Lung microvascular endothelial cell (primary cell): Measurements from ENCODE around the gene C17orf50. TPM values are rescaled to one million over a fixed set of nuclear protein-coding genes. Genes with fewer than 3 reads are reported as not detected.

ENCODE experiments used
- DNase-seq, 2 donors: peaks; one replicate each; pipeline versions ENCODE4 v3.0.0 to v3.0.0-alpha.2; 2010; ENCODE audit warnings: low read depth in 2 of 2
- total RNA-seq: library from RNA; depleted of rRNA; stranded (reverse); fragments of >200 nt; gene quantifications from 2 replicates; pipeline ENCODE4 v1.2.1, GENCODE V29; 2014

The C17orf50 gene
- total RNA-seq, 1 donor from 2014 or later: not detected

DNA sequence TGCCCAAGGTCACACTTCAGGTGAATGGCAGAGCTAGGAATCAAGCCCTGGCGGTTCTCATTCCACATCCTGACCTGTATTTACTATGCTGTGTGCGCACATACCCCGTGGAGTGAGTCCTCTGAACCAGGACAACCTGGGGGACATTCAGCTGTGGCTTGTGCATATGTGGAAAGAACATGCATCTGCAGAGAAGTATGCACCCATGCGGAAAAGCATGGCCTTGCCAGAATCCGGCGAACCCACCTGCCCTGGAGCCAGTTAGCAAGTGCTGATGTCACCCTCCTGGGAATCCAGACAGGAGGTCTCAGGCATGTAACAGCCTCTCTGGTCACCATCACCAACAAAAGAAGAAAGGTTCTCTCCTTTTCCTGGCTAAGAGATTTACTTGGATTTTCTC, 27.3 kb upstream of the C17orf50 start:
- DNase-seq: no peak

DNA sequence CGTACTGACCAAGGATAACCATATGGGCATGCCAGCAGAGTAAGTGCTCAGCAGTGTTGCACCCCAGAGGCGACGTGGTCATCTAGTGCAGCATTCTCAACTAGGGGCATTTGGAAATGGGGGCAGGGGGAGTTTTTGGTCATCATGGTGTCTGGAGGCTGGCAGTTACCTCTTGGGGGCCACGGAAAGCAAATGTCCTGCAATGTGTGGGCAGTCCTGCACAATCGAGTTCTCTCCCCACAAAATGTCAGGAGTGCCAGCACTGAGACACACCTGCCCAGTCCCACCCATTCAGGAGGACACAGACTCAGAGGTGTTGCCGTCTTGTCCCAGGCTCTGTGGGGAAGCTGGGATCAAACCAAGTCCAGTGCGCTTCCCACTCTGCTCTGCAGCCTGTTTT, 26.3 kb upstream of the C17orf50 start:
- DNase-seq: no peak

DNA sequence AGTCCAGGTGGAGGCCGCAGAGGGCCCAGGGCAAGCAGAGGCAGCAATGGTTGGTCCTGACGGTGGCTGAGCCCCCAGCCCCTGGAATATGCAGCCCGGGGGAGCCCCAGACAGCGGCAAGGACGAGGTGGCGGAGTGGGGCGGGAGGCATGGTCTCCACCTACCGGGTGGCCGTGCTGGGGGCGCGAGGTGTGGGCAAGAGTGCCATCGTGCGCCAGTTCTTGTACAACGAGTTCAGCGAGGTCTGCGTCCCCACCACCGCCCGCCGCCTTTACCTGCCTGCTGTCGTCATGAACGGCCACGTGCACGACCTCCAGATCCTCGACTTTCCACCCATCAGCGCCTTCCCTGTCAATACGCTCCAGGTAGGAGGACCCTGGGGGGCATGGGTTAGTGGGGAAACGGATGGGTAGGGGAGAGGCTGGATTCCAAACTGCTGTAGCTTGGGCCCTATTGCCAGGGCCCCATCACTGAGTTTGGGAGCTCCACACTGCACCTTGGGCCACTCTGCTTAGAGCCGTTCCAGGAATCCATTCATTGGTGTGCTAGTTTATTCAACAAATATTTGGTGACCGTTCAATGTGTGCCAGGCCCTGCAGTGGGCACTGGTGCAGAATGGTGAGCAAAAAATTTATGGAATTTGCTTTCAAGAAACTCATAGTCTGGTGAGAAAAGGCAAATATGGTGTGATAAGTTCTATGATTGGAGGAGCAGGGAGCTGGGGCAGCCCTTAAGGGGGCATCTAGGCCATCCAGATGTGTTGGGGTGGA, 25.5 kb upstream of the C17orf50 start:
- DNase-seq: no peak

DNA sequence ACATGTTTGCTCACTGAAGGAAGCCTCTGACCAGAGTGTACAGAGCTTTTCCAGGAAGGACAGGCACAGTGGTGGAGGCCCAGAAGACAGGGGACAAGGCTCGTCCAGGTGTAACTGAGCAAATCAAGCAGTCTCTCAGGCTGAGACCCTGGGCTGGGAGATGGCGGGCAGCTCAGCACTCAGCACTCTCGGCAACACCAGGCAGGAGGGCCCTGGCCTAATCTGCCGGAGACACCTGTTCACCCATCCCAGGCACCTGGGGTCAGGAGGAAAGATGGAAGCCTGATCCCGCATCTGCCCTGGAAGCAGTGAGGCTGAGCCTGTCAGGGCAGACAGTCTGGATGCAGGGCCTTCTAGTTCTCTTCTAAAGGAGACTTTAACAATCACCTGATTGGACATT, 24.5 kb upstream of the C17orf50 start:
- DNase-seq: no peak

DNA sequence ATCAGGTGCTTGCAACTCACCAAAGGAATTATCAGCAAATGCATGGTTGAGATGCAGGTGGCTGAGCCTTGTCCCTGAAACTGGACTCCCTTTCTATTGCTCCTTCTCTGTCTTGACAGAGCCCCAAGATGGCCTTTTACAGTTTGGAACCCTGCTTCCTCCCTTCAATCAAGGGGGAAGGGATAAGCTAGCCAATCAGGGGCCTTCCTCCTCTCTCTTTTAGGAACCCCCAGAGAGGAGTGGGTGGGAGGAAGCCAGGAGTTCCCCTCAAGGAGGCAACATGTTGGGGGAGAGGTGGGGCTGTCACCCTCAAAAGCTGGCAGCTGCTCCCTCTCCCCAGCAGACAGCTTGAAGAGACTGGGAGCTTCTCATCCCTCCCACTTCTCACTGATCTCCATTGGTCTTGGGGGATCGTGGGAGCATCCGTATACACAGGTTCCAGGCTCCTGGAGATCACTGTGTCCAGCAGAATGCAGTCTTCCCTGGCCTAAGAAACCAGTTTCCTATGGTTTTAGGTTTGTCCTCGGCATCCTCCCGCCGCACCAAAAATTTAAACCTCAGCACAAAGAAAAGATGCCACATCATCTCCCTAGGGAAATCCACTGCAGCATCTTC, 22.1 kb upstream of the C17orf50 start:
- DNase-seq: no peak

DNA sequence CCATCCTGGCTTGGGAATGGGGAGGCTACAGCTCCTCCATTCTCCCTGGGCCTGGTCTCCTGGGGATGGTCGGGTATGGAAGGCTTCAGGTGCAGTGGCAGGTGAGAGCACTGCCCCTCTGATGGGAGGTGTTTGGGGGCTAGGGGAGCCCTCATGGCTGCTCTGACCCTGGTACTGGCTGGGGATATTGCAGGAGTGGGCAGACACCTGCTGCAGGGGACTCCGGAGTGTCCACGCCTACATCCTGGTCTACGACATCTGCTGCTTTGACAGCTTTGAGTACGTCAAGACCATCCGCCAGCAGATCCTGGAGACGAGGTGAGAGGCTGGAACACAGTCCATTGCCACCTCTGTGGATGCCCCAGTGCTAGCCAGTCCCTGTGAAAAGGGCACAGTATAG, 20.5 kb upstream of the C17orf50 start:
- DNase-seq: no peak

DNA sequence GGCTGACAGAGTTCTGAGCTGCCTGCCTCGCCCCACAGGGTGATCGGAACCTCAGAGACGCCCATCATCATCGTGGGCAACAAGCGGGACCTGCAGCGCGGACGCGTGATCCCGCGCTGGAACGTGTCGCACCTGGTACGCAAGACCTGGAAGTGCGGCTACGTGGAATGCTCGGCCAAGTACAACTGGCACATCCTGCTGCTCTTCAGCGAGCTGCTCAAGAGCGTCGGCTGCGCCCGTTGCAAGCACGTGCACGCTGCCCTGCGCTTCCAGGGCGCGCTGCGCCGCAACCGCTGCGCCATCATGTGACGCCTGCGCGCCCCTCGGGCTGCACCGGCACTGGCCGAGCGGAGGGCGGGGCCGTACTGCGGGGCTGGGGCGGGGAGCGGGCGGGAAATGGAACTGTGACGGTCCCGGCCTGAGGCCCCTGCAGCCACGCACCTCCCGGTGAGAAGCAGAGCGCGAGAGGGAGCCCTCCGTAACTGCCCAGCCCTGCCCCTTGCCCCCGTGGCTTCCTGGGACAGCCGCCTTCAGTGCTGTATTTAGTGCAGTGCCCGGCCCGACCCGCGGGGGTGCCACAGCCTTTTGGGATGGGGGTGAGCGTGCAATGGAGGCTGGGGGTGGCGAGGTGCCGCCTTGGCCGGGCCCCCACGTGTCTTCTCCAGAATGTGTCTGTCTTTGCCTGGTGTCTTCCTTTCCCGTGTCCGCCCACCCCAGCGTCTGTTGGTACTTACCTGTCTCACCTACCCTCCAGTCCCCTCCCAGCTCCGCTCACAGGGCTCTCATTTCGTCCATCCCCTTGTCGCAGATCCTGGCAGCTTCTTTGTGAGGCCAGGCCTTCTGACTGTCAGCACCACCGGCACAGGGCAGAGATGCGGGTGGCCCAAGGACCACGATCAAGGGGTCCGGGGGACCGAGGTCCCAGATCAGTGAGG, 19.4 kb upstream of the C17orf50 start:
- DNase-seq: no peak

DNA sequence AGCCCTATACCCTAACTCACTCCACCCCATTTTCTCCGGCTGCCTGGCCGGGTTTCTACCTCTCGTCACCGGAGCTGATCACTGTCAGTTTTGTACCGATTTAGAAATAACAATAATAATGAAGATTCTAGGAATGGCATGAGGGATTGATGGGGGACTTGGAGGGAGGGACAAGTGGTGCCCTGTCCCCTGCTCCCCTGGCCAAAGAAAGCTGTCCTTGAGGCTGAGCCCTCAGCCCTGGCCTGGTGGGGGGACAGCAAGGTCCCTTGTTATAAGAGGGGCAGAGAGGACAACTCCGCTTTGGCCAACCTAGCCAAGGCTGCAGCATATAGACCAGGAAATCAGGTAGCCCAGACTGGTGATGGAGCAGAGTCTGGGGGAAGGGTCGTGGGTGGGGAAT, 18.2 kb upstream of the C17orf50 start:
- no peak for DNase-seq

DNA sequence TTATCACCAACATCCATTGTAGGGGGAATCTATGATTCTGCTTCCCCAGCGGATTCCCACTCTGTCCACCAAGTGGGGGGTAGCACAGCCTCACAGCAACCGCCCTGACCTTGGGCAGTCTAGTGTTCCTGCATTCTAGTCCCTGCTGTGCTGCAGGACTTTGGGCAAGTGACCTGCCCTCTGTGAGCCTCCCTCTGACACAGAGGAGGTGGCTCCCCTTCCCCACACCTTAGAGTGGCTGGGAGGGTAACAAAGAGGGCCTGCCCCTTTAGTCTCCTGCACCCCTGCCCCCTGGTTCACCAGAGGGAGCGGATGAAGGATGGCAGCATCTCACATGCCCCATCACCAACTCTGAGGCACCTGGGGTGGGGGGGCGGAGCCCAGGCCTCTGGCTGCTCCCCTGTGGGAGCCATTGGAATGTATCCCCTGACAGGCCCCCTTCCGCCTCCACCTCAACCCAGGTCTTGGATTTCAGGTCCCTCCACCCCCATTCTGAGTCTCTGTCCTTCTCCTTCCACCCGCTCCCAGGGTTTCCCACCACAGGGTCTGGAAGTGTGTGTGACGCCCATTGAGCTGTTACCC, 17.7 kb upstream of the C17orf50 start:
- DNase-seq: no peak

DNA sequence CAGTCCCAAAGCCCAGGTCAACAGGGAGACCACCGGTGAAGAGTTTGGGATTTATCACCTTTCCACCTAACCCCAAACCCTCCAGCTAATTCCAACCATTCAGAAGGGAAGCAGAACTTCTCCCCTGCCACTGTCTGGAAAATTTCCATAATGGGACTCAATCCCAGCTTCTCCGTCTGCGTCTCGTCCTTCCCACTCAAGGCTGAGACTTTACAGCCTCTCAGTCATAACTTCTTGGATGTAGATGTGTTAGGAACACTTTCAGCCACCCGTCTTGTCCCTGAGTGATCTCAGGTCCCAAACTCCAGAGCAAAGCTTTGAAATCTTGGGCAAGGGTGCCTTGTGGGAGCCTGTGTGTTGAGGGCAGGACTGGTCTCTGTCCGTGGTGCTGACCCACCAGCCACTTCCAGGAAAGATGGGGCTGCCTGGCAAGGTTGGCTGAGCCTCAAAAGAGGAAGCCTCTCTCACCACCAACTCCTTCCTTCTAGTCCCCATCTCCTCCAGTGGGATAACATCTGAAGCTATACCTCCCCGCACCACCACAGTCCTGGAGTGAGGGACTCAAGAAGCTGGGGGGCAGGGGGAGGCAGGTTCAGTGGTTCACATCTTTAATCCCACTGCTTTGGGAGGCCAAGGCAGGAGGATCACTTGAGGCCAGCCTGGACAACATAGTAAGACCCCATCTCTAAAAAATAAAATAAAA, 16.9 kb upstream of the C17orf50 start:
- DNase-seq: peak; percentile 50 to 54

DNA sequence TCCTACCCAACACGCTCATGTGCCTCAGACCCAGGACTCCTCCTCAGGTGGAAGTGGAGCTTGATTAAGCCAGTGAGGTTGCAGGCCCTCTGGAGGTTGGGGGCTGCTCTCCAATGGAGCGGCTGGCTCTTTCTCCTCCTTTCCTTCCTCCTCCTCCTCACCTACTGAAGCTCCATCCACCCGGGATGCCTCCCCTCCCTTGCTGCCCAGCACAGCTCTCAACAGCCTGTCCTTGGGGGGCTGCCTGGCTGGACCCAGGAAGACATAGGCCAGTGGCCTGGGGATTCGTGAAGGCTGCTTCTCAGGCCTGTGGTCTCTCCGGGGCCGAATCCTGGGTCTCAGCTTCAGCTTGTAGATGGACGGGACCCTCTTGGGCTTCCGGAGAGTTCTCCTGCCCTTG, 15.9 kb upstream of the C17orf50 start:
- DNase-seq: no peak

DNA sequence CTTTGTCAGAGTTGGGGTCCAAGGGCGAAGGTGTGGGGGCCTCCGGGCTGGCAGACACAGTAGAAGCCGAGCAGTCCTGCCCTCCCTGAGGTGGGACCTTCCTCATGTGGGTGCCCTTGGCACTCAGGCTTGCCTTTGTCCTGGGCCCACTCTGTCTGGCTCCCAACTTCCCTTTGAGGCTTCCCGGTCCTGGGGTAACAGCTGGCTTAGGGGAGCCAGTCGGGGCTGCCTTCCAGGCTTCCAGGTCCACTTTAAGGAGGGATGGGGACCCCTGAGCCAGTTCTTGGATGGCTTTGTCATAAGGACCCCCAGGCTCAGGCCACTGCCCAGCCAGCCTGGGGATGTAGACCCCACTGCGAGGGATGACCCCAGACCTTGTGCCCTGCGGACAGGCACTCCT, 15.4 kb upstream of the C17orf50 start:
- no peak for DNase-seq

DNA sequence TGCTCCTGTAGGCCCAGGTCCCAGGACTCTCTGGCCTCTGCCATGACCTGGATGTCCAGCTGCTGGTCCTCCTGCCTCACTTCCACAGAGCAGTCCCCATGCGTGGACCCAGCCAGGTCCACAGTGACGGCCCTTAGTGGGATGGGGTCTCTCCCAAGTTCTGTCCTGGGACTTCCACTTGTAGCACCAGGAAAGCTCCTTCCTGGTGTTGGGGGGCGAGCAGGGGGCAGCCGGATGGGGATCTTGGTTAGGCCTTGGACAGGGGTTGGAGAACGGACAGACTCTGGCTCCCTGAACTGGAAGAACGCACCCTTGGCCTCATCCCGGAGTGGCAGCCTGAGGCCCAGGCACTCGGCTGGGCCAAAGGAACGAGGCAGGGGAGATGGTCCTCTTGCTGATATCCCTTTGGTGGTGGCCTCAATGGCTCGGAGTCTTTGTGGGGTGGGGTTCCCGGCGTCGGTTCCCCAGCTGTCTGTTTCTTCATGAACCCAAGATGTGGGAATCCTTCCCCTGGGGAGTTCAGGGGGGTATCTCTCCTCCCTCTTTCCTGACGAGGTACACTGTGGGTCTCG, 14.9 kb upstream of the C17orf50 start:
- DNase-seq: no peak

DNA sequence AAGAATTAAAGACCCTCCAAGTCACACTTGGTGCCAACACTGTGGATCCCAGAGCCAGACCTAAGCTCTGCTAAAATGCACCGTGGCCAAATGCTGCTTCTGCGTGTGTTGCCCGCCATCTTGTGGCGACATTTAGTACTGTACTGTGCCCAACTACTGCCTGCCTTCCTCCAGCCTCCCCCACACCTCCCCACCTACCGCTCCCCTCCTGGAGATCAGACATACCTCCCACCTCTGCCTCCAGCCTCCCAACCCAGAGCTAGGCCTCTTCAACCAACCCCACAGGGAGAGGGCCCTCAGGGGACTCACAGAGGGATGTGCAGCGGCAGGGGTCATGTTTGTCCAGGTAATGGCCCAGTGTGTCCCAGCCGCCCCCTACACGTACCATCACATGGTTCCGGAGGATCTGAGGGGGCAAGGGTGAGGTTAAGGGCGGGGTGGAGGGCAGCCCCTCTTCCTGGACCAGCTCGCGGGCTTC, 13.1 kb upstream of the C17orf50 start:
- peak; percentile 83 to 89 for DNase-seq

DNA sequence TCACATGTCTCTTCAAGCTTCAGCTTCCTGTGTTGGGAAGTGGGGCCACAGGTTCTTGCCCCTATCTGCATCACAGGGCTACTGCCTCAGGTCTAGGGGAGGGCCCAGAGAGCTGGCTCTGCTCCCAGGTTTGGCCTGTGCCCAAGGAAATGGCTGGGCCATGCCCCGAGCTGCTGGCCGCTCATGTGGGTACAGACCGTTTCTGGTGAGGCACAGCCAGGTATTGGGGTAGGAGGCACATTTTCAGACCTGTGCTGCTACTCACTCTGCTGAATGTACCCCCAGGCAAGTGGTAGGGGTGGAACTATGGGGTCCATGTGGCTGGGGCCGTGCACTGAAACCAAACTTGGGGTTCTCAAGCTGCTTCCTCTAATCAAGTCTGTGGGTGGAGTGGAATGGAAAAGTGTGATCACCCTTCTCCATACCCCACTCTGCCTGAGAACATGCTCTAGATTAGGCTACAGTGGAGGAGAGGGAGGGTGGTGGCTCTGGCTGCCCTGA, 12.3 kb upstream of the C17orf50 start:
- peak in 1 of 2 donors; percentile 26 for DNase-seq

DNA sequence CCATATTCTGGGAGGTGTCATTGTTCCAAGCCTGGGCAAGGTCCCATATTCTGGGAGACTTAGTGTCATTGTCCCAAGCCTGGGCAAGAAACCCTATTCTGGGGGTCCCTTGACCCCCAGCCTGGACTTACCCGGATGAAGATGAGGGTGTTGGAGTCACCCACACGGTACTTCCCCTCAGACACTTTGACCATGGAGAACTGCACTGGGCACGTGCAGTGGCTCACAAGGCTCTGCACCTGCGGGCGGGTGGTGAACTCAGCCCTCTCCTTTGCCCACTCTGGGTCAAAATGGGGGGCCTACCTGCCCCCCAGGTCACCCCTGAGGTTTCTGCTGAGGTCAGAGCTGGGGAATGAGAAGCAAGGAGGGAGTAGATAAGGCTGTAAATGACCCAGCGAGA, 11.7 kb upstream of the C17orf50 start:
- no peak for DNase-seq

DNA sequence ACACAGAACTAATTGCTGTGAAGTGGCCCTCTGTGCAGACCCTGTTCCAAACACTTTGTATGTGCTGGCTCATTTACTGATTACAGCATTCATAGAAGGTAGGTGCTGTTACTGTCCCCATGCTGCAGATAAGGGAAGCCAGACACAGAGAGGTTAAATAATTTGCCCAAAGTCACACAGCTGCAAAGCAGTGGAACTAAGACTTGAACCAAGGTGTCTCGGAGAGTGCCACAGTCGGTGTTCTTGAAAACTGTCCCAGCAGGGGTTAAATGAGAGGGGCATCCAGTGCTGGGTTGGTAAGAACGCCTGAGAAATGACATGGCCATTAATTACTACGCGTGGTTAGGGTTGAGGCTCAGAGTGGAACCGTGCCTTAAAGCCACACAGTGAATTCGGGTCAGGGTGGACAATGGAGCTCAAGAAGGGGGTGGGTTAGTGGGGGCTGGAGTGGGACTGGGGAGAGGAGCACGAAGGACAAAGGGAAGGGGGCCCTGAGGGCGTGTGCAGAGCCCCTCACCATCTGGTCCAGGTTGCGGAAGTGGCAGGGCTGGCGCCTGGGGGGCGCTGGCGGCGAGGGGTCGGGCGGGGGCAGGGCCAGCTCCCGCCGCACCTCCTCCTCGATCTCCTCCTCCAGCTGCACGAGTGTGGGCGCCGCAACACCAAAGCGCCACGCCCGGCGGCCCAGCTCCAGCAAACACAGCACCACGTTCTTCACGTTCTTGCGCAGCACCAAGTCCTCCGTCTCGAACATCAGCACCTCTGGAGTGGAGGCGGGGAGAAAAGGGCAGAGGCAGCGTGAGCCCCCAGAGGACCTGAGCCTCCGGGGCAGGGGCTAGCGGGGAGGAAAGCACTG, 10.9 kb upstream of the C17orf50 start:
- no peak for DNase-seq

DNA sequence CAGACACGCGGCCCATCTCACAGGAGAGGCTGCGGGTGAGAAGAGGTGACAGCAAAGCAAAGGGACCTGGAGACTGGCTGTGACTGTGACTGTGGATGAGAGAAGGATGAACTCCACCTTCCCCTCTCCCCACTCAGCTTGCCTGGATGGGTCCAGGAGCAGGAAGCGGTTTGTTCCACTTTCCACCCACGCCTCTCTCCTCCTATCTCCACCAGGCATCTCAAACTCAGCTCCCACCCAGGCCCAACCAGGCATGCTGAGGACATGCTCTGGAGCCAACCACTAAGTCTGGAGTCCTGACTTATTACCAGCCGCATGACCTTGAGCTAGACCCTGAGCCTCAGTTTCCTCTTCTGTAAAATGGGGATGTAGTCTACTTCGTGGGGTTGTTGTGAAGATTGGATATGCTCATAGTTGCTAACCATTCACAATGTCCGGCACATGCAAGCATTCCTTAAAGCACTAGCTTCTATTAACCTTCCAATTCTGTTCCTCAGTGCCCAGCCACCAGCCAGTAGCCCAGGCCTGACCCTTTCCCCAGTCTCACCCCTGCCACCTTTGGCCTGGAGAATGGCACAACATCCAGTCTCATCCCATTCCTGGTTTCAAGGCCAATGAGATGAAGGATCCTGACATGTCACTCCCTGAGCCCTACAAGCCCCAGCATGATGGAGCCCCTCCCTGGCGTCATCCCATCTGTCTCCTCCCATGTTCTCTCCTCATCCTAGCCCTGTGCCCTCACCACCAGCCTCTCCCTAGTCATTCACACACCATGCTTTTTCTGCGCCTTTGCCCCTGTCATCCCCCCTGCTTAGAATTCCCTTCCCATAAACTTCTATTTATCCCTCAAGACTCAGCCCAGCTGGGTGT, 9.9 kb upstream of the C17orf50 start:
- DNase-seq: no peak

DNA sequence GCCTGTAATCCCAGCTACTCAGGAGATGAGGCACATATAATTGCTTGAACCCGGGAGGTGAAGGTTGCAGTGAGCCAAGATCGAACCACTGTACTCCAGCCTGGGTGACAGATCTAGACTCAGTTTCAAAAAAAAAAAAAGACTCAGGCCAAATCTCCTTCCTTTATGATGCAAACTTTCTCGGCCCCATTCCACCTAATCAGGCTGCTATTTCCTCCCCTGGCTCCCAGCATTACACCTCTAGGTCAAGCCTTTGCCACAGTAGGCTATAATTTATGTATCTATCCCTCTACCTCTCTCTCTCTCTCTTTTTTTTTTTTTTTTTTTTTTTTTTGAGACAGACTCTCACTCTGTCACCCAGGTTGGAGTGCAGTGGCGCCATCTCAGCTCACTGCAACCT, 9.1 kb upstream of the C17orf50 start:
- DNase-seq: peak in 1 of 2 donors; percentile 38
